KMS-11 (cell line): ENCODE measurements around the gene ANKRD63.
A peak's percentile ranks its signal among the peaks of the same experiment; 100 is the strongest.

Source experiments
- H2AFZ ChIP-seq: fragments of 200-600 bp; sonication (generic); 2 replicates; pipeline ENCODE4 v1.6.1; 2016; ENCODE audit warnings: antibody characterized with exemption, mixed run types, low read depth
- H3K27ac ChIP-seq: fragments of 200-600 bp; sonication (generic); 2 replicates; pipeline ENCODE4 v1.6.1; 2016; ENCODE audit warnings: mild to moderate bottlenecking, mixed run types
- H3K27me3 ChIP-seq: fragments of 200-600 bp; sonication (generic); 2 replicates; pipeline ENCODE4 v1.6.1; 2017; ENCODE audit warnings: mild to moderate bottlenecking, low read depth, mixed run types, moderate library complexity; ENCODE audit not compliant: insufficient read depth
- H3K36me3 ChIP-seq: fragments of 200-600 bp; sonication (generic); 2 replicates; pipeline ENCODE4 v1.6.1; 2017; ENCODE audit warnings: mild to moderate bottlenecking, mixed run types; ENCODE audit not compliant: insufficient read depth
- H3K4me1 ChIP-seq: fragments of 200-600 bp; sonication (generic); 2 replicates; pipeline ENCODE4 v1.6.1; 2016; ENCODE audit warnings: mild to moderate bottlenecking, low read depth, mixed run types; ENCODE audit not compliant: poor library complexity, severe bottlenecking
- H3K4me2 ChIP-seq: fragments of 200-600 bp; sonication (generic); 2 replicates; pipeline ENCODE4 v1.7.0; 2016; ENCODE audit warnings: mild to moderate bottlenecking, mixed run types
- H3K4me3 ChIP-seq: fragments of 200-600 bp; sonication (generic); IDR thresholded peaks from 2 replicates; pipeline ENCODE4 v1.6.1; 2017; ENCODE audit warnings: low read depth, low read length, mixed read lengths; ENCODE audit not compliant: insufficient read depth
- H3K79me2 ChIP-seq: fragments of 200-600 bp; sonication (generic); 2 replicates; pipeline ENCODE4 v1.6.1; 2016; ENCODE audit warnings: low read depth, mixed run types; ENCODE audit not compliant: insufficient read depth
- H3K9ac ChIP-seq: fragments of 200-600 bp; sonication (generic); 2 replicates; pipeline ENCODE4 v1.6.1; 2016; ENCODE audit warnings: mild to moderate bottlenecking, mixed run types
- H4K20me1 ChIP-seq: fragments of 200-600 bp; sonication (generic); 2 replicates; pipeline ENCODE4 v1.6.1; 2016; ENCODE audit warnings: mild to moderate bottlenecking, mixed run types; ENCODE audit not compliant: insufficient read depth
- TF ChIP-seq, protein P1 (sequence below): fragments of 200-600 bp; sonication (generic); conservative IDR thresholded peaks from 2 replicates; pipeline ENCODE4 v1.6.1; 2017; ENCODE audit warnings: low read depth, mild to moderate bottlenecking, antibody characterized with exemption, low read length, moderate library complexity, mixed read lengths

The ANKRD63 gene

GRCh38 chr15:40312370-40313158 is 29.7 kb upstream of the ANKRD63 start:
- H3K9ac ChIP-seq: no peak overlapping the region
- no peak overlapping the region for H3K27ac ChIP-seq
- TF ChIP-seq, protein P1, sequence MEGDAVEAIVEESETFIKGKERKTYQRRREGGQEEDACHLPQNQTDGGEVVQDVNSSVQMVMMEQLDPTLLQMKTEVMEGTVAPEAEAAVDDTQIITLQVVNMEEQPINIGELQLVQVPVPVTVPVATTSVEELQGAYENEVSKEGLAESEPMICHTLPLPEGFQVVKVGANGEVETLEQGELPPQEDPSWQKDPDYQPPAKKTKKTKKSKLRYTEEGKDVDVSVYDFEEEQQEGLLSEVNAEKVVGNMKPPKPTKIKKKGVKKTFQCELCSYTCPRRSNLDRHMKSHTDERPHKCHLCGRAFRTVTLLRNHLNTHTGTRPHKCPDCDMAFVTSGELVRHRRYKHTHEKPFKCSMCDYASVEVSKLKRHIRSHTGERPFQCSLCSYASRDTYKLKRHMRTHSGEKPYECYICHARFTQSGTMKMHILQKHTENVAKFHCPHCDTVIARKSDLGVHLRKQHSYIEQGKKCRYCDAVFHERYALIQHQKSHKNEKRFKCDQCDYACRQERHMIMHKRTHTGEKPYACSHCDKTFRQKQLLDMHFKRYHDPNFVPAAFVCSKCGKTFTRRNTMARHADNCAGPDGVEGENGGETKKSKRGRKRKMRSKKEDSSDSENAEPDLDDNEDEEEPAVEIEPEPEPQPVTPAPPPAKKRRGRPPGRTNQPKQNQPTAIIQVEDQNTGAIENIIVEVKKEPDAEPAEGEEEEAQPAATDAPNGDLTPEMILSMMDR: no peak
- no peaks in the 10 kb centered on the region for H3K27me3 ChIP-seq
- H3K36me3 ChIP-seq: no peaks in the 10 kb centered on the region
- no peaks in the 10 kb centered on the region for H4K20me1 ChIP-seq
- H2AFZ ChIP-seq: no peak overlapping the region
- no peaks in the 10 kb centered on the region for H3K4me1 ChIP-seq
- H3K4me3 ChIP-seq: no peak overlapping the region
- H3K4me2 ChIP-seq: no peak overlapping the region
- H3K79me2 ChIP-seq: no peaks in the 10 kb centered on the region

- H3K27me3 ChIP-seq: no peaks in the 10 kb centered on the region
- no peak overlapping the region for H3K9ac ChIP-seq
- no peaks in the 10 kb centered on the region for H4K20me1 ChIP-seq
- no peak overlapping the region for H3K4me3 ChIP-seq
- H2AFZ ChIP-seq: no peak overlapping the region
- no peak overlapping the region for H3K4me2 ChIP-seq
- H3K36me3 ChIP-seq: no peaks in the 10 kb centered on the region
- TF ChIP-seq, protein P1: no peak
- H3K4me1 ChIP-seq: no peaks in the 10 kb centered on the region
- no peak overlapping the region for H3K27ac ChIP-seq
- H3K79me2 ChIP-seq: no peaks in the 10 kb centered on the region
These were observed 28.1 kb upstream of the ANKRD63 start for GRCh38 chr15:40310993-40311392.

DNA sequence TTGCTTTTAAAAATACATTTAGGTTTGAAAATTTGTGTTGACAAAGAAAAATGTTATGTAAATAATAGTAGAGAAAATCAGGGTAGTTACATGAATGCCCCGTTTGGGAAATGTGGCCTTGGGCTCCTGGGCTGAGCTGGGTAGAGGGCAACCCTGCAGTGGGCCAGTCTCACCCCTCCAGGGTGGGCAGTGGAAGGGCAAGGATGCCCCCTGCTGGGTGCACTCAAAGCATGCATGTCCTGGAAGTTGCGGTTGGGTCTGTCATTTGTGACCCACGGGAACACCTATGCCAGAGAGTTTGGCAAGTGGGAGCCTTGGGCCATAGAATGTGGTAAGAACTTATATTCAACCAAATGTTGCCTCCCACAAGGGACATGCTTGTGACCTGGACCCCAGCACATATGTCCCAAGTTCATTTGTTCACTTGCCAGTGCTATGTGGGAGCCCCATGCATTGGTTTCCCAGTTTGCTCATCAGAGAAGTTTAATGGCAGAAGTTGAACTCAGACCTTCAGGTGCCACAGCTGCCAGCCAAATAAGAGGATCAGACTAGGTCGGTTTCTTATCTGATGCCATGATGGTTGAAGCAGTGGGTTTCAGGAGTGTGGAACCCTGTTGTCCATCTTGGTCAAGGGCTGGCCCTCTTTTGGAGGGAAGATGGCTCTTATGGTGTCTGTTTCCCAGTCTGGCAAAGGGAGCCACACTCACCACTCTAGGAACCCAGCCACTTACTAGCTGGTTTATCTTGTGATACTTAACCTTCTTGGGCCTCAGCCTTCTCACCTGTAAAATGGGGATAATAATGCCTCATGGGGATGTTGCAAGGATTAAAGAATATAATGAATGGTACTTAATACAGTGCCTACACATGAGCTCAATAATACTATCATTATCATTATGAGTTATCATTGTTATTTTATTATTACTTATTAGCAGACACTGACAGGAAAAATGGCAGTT is 27.4 kb upstream of the ANKRD63 start:
- Histone ChIP-seq H3K4me3 (no peak overlapping the region), H3K9ac (no peak overlapping the region), H2AFZ (no peak overlapping the region), H3K79me2 (no peaks in the 10 kb centered on the region), H3K27ac (no peak overlapping the region), H4K20me1 (no peaks in the 10 kb centered on the region), H3K4me2 (no peak overlapping the region), H3K4me1 (no peaks in the 10 kb centered on the region), H3K36me3 (no peaks in the 10 kb centered on the region), H3K27me3 (no peaks in the 10 kb centered on the region)
- TF ChIP-seq, protein P1: peak; percentile 76

DNA sequence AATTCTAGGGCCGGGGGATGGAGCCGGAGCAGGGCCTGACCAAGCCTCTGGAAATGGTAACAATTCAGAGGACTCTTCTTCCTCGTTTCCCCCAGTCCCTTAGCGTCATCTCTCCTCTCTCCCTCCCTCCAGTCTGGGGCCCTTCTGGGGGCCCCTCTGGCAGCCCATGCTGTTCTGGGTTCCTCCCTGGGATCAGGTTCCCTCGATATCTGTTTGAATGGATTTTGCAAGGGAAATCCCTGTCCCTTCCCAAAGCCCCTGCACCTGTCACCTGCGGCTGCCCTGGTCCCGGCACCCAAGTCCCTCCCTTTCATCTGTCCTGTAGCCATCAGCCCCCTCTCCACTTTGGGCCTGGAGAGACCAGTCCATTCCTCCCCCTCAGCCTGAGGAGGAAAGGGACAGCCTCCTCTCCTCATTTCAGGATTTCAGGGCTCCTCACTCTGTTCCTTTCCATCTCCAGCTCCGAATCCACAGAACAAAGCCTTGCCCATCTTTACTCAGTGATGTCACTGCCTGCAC is 26.5 kb upstream of the ANKRD63 start:
- H3K79me2 ChIP-seq: no peaks in the 10 kb centered on the region
- no peaks in the 10 kb centered on the region for H3K4me1 ChIP-seq
- H2AFZ ChIP-seq: no peak overlapping the region
- no peaks in the 10 kb centered on the region for H3K36me3 ChIP-seq
- no peak overlapping the region for H3K9ac ChIP-seq
- TF ChIP-seq, protein P1: no peak
- no peak overlapping the region for H3K4me3 ChIP-seq
- no peak overlapping the region for H3K27ac ChIP-seq
- no peaks in the 10 kb centered on the region for H3K27me3 ChIP-seq
- no peak overlapping the region for H3K4me2 ChIP-seq
- H4K20me1 ChIP-seq: no peaks in the 10 kb centered on the region
